Activated CD8-positive, alpha-beta memory T cell treated with anti-CD3 and anti-CD28 coated beads, Interleukin-2, amount 50 U/mL, for 1 hour (primary cell): Measurements from ENCODE around the gene RNF182.
"Not testable (repeated sequence)": the region's sequence is repeated elsewhere in the genome, so short reads cannot be mapped to it uniquely, and the experiment has no call there.

Source experiments
- DNase-seq: peaks from one replicate; pipeline ENCODE4 v3.0.0-alpha.2; 2020; ENCODE audit errors: extremely low read depth

RNF182 gene

GRCh38 chr6:14001329-14002012 lies 76.7 kb downstream of the RNF182 start:
- no peak for DNase-seq

GRCh38 chr6:14002176-14002947 lies 77.6 kb downstream of the RNF182 start:
- DNase-seq: no peak

- DNase-seq: no peak
These were observed 79.5 kb downstream of the RNF182 start for GRCh38 chr6:14004258-14004657.

GRCh38 chr6:14008809-14009208 lies 84.1 kb downstream of the RNF182 start:
- no peak for DNase-seq

GRCh38 chr6:14009431-14009830 lies 84.7 kb downstream of the RNF182 start:
- no peak for DNase-seq

GRCh38 chr6:14010275-14010674 lies 85.5 kb downstream of the RNF182 start:
- DNase-seq: no peak

GRCh38 chr6:14012313-14013030 lies 87.7 kb downstream of the RNF182 start:
- DNase-seq: no peak

- DNase-seq: no peak
These were observed 91.2 kb downstream of the RNF182 start for GRCh38 chr6:14015964-14016363.

GRCh38 chr6:14016432-14016831 lies 91.7 kb downstream of the RNF182 start:
- DNase-seq: no peak

- DNase-seq: no peak
These were observed 92.3 kb downstream of the RNF182 start for GRCh38 chr6:14016935-14017625.

GRCh38 chr6:14017626-14018475 lies 93.1 kb downstream of the RNF182 start:
- DNase-seq: no peak

GRCh38 chr6:14018559-14018958 lies 93.8 kb downstream of the RNF182 start:
- DNase-seq: not testable (repeated sequence)

- no peak for DNase-seq
These were observed 95.8 kb downstream of the RNF182 start for GRCh38 chr6:14020551-14020950.

- DNase-seq: no peak
These were observed 96.7 kb downstream of the RNF182 start for GRCh38 chr6:14021449-14021848.

- no peak for DNase-seq
These were observed 97.9 kb downstream of the RNF182 start for GRCh38 chr6:14022673-14023072.

- no peak for DNase-seq
These were observed 99.1 kb downstream of the RNF182 start for GRCh38 chr6:14023855-14024254.

- DNase-seq: no peak
These were observed 100.4 kb downstream of the RNF182 start for GRCh38 chr6:14025160-14025559.

- DNase-seq: no peak
These were observed 102.2 kb downstream of the RNF182 start for GRCh38 chr6:14026831-14027539.

- DNase-seq: no peak
These were observed 103.9 kb downstream of the RNF182 start for GRCh38 chr6:14028631-14029030.

- DNase-seq: no peak
These were observed 104.9 kb downstream of the RNF182 start for GRCh38 chr6:14029605-14030004.
